DMS53 treated with DMSO at 0.1 percent for 48 hours (cell line): ENCODE results near the gene LCOR.
"Not testable (repeated sequence)": the region's sequence is repeated elsewhere in the genome, so short reads cannot be mapped to it uniquely, and the experiment has no call there.

Experiments used
- DNase-seq: peaks from one replicate; lab custom pipeline; 2025; ENCODE audit not compliant: unreplicated experiment; lab: John Stamatoyannopoulos, UW

Gene LCOR

DNA sequence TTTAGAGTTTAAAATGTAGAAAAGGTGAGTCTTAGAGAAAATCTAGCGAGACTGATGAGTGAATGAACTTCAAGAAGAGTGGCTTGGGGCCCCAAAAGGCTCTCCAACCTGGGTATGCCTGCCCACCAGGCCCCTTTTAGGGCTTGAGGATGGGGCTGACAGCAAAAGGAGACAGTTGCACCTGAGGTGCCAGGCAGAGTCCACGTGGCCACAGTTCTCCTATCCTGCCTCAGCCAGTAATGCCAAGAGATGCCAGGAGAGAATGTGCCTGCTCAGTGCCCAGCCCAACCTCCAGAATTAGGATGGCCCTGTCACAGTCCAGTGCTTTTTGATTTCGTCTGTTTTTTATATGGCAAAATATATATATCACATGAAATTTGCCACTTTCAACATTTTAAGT lies 197.2 kb downstream of the LCOR start:
- no peak for DNase-seq

DNA sequence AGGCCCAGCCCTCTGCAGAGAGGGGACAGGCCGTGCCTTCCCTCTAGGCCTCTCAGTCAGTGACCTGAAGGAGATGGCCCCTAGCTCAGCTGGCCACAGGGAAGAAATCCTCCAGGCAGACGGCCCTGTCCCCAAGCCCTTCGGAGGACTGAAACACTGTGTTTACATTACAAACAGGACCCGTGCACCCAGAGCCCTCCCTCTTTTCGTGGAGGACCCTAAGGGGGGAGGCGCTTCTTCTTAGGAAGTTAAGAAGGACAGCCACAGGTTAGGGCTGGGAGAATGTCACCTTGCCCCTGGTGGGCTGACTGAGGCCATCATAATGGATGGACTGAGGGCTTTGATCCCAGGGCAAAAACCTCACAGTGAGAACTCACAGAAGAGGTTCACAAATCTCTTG lies 198.8 kb downstream of the LCOR start:
- no peak for DNase-seq

DNA sequence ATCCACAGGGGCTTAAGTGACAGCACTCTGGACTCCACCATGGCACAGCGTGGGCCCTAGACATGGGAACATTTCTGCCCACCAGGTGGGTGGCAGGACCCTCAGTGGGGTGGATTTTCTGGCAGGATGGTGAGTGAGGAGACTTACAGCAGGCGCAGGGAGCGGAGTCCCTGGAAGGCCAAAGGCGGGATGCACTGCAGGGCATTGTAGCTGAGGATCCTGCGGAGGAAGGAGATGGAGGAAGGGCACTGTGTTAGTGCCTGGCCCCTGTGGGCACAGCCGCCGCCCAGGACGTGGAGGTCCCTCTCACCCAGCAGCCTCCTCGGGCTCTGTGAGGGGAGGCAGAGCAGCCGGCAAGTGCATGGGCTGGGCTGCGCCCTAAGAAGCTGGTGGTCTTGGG lies 199.4 kb downstream of the LCOR start:
- no peak for DNase-seq

DNA sequence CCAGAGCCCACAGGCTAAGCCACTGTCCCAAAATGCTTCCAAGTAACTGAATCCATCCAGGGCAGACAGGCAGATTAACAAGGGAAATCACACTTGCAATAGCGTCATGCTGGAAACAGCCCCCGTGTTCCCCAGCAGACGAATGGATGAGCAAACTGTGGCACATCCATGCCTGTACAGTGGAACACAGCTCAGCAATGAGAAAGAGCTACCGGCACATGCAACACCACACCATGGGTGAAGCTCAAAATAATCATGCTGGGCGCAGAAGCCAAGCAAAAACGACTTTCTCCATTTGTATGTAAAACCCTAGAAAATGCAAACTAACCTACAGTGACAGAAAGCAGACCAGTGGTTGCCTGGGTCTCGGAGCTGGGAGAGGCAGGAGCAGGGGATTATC lies 200.5 kb downstream of the LCOR start:
- no peak for DNase-seq

DNA sequence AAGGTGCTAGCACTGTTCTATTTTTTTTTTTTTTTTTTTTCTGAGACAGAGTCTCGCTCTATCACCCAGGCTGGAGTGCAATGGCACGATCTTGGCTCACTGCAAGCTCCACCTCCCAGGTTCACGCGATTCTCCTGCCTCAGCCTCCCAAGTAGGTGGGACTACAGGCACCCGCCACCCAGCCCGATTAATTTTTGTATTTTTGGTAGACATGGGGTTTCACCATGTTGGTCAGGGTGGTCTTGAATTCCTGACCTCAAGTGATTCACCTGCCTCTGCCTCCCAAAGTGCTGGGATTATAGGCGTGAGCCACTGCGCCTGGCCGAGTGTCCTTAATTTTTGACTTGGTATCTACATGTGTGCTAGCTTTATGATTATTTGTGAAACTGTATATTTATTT lies 201.7 kb downstream of the LCOR start:
- DNase-seq, result not testable (repeated sequence)

DNA sequence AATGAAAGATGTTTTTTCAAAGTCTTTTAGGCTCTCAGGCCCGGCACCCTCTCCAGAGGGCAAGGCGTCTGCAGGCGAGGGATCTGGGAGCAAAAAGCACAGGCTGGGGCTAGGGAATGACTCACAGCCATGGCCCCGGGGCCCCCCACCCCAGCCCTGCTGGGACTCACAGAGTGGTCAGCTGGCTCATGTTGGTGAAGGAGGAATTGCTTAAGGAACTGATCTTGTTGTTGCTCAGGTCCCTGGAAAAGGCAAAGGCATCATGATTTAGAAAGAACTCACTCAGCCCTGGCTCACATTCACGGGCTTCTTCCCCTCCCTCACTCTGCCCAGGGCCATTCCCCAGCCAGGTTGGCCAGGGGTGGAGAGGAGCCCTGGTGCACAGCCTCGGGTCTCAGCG lies 202.2 kb downstream of the LCOR start:
- no peak for DNase-seq

DNA sequence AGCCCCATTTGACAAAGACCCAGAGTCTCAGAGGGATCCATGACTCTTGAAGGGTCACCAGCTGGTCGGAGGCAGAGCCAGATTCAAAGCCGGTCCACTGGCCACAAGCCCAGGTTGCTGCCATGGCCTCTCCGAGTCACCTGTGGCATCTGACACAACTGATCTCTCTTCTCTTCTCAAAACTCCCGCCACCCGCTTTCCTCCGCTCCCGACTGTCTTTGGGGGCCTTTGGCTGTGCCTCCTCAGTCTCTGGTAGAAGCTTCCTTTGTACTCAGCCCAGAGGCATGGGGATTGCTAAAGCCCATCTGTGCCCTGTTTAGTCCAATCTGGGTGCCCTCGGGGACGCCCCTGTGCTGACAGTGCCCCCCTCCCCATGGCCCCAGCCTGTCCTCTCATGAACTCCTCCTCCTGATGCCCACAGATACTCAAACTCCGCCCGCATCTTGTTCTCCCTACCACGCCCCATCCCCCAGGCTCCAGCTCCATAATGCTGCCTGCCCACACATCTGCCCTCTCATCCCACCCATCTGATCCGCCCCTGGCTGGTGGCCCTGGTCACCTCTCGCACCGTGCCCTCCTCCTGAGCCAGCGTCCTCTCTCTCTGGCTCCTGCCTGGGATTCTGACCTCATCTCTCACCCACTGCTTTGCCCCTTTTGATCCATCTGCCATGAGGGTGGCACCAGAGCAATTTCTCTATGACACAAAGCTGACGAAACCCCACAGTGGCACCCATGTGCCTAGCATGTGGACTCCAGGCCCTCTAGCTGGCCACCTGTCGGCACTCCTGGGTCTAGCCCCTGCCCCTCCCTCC lies 203.1 kb downstream of the LCOR start:
- no peak for DNase-seq

DNA sequence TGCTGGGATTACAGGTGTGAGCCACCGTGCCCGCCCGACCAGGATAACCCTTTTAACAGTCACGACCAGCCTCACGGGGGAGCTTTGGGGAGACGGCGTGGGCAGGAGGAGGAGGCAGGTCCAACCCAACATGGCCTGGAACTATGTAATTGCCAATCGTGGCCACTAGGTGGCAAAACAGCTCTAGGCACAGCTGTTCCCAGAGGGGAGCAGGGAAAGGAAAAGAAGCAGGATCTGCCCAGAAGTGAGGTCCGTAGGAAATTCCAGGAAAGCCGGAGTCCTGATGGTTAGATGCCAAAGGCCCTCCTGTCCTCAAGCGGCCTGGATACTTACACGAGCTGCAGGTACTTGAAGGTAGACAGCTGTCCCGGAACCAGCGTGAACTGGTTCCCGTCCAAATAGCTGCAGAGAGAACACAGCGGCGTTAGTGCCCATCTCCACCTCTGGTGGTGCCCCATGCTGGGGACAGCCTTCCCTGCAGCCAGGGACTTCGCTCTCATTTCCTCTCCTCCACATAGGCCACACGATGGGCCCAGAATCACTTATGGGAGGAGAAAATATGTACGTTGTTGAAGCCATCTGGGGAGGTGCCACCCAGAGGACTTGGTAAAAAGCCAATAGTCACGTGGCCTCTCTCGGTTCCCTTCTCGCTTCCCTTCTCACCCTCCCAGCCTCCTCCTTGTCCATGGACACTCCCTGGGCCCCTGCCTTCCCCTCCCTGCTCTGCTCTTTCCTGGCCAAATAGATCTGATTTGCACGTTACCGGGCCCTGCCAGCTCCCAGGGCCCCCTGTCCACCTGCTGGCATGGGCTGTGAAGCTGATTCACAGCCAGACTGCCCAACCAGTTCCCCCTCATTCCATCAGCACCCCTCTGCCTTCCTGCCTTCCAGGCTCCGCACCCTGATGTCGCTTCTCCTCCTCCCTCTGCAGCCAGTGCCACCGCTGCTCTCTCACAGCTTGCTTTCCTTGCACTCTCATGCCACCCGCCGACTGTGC lies 205.6 kb downstream of the LCOR start:
- DNase-seq, result peak; percentile 72

DNA sequence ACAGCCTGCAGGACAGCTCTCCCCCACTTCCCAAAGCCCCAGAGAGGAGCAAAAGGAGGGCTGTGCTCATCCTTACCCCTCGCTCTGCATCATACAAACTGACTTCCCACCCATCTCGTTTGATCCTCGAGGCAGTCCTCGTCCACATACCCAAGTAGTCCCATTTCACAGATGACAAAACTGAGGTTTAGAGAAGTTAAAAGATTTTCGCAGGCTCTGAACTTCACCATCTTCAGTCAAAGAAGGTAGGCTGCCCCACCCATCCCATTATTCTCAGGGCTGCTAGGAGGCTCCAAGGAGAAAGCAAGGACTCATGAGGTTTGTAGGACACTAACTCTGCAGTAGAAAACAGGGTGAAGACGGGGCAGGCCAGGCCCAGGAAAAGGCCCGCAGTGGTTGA lies 206.6 kb downstream of the LCOR start:
- no peak for DNase-seq

DNA sequence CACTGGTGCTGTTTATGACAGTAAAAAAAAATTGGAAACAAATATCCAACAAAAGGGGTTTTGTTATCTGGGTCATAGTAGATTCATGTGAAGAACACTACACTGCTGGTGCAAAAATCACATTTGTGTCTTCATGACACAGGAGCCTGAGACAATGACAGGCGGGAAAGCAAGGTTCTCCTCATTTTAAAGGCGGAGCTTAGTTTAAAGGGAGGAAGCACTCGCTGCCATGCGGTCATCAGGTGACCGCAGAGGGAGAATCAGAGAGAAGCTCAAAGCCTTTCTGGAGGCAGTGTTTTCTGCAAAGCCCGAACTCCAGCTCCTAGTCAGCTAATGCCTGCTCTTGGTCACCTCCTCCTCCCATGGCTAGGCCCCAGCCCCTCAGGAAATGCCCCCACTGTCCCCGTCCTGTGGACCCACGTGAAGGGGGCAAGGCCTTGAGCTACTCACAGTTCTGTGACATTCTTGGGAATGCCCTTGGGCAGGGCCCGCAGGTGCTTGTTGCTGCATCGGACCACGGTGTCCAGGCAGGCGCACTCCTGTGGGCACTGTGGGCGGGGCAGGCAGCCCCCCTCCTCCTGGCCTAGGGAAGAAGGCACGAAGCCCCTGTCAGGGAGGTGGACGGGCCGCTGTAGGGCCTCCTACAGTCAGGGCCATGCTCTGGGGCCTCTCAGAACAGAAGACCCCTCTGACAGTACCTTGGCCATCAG lies 207.6 kb downstream of the LCOR start:
- DNase-seq, result no peak

DNA sequence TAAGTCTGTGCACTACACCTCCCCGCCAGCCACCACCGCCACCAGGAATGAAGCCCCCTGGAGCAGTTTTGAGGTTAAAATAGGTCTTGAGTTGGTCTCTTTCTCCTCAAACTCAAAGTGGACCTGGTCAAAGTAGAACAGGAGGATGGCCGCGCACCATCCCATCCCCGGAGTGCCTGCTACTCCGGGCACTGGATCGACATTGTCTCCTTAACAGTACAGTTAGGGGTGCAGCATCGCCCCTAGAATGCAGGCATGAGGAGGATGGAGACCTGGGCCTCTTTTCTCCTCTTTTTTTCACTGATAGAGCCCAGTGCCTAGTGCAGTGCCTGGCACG lies 208.1 kb downstream of the LCOR start:
- DNase-seq, result no peak

DNA sequence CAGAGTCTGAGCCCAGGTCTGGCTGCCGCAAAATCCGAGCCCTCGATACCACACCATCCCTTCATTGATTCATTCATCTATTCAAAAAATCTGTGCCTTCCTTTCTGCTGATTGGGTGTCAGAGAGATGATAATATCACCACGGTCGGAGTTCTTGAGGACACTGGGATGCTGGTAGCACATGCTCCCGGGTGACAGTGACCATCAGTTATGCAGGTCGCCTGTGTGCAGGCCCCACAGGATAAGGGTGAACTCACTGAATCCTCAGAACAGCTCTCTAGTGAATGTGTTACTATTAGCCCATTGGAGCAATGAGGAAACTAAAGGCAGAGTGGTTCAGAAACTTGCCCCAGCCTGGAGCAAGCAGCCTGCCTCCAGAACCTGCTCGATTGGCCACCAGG lies 208.6 kb downstream of the LCOR start:
- no peak for DNase-seq

DNA sequence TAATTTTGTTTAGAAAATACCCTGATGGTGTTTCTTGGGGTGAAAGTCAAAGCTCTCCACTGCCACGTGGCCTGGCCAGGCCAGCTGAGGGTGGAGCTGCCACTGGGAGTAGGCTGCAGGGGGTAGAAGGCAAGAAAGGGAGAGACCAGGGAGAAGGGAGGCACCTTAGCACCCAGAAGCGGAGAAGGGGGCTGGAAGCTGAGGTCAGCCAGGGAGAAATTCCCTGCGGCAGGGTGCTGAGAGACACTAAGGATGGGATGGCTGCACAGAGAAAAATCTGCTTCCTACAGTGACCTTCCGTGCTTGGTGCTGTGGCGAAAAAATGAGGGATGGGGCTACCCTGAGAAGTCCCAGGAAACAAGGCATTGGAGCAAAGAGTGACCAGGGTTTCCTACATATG lies 210.0 kb downstream of the LCOR start:
- DNase-seq, result no peak

DNA sequence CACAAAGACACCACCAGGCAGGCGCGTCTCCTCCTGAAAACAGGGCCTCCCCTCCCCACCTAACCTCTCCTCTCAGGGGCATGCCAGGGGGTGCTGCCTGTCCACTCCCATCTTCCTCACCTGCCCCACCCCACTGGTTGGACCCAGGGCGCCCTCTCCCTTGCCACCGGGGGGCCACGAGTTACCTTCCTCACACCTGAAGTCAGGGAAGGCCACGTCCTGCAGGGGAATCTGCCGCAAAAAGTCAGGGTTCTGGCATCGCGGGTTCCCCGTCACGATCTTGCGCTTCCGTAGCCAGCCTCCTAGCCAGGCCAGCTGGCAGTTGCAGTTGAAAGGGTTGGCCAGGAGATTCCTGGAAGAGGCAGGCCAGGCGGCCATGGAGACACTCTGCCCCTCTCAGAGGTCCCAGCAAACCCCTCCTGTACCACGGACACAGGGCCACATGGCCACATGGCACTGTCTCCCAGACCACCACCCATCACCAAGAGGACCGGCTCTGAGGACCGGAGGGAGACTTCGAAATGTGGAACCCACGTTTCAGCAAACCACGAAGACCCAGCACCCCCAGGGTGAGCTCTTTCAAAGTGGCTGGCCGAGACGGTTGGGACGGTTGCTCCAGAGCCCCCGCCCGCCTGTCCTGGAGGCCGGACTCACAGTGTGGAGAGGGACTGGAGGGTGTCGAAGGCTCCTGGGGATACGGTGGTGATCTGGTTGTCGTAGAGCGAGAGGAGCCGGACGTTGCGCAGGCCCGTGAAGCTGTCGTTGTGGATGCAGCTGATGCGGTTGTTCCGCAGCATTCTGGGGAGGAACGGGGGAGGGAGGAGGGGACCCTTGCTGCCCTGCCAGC lies 210.8 kb downstream of the LCOR start:
- DNase-seq, result no peak

DNA sequence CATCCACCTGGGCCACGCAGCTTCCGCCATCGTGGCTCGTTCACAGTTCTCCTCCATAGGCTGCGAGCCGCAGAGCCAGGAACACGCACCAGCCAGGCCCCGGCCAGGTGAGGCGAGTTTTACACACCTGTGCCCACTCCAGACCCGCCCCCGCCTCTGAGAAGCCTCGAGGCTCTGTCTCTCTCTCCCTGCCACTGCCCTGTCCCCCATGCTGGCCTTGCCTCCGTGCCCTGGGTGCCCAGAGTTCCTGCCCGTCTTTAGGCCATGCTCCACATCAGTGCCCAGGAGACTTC lies 211.4 kb downstream of the LCOR start:
- no peak for DNase-seq
